C4-2B (cell line): Measurements from ENCODE around the gene C2CD4A.
A peak's percentile ranks its signal among the peaks of the same experiment; 100 is the strongest.

Source experiments
- H3K27ac ChIP-seq: fragments of 450-650 bp; 2 replicates; pipeline ENCODE4 v1.5.1; 2017
- ZFX ChIP-seq: fragments of 450-650 bp; IDR thresholded peaks from 2 replicates; pipeline ENCODE4 v1.6.1; 2017
- TF ChIP-seq, protein P1 (sequence below): fragments of 450-650 bp; conservative IDR thresholded peaks from 2 replicates; pipeline ENCODE4 v1.5.1; 2017; ENCODE audit warnings: mild to moderate bottlenecking

Gene C2CD4A

DNA sequence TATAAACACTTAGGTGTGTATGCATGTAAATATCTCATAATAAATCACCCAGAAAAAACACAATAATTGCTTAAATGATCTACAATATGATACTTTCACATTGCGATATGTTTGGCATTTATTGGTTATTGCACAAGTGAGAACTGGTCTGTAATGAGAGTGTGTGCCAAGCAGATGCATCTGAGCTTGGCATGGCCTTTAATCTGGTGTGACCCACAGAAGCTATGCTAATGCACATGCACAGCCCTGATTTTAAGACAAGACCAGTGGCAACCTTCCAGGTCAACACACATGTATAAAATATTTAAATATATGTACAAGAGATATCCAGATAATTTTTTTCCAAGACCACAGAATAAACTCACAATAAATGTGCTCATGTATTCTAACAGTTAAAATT, 42.7 kb downstream of the C2CD4A start:
- TF ChIP-seq, protein P1, sequence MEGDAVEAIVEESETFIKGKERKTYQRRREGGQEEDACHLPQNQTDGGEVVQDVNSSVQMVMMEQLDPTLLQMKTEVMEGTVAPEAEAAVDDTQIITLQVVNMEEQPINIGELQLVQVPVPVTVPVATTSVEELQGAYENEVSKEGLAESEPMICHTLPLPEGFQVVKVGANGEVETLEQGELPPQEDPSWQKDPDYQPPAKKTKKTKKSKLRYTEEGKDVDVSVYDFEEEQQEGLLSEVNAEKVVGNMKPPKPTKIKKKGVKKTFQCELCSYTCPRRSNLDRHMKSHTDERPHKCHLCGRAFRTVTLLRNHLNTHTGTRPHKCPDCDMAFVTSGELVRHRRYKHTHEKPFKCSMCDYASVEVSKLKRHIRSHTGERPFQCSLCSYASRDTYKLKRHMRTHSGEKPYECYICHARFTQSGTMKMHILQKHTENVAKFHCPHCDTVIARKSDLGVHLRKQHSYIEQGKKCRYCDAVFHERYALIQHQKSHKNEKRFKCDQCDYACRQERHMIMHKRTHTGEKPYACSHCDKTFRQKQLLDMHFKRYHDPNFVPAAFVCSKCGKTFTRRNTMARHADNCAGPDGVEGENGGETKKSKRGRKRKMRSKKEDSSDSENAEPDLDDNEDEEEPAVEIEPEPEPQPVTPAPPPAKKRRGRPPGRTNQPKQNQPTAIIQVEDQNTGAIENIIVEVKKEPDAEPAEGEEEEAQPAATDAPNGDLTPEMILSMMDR, result no peak
- TF ChIP-seq ZFX, result no peak
- H3K27ac ChIP-seq, result no peak overlapping the region

DNA sequence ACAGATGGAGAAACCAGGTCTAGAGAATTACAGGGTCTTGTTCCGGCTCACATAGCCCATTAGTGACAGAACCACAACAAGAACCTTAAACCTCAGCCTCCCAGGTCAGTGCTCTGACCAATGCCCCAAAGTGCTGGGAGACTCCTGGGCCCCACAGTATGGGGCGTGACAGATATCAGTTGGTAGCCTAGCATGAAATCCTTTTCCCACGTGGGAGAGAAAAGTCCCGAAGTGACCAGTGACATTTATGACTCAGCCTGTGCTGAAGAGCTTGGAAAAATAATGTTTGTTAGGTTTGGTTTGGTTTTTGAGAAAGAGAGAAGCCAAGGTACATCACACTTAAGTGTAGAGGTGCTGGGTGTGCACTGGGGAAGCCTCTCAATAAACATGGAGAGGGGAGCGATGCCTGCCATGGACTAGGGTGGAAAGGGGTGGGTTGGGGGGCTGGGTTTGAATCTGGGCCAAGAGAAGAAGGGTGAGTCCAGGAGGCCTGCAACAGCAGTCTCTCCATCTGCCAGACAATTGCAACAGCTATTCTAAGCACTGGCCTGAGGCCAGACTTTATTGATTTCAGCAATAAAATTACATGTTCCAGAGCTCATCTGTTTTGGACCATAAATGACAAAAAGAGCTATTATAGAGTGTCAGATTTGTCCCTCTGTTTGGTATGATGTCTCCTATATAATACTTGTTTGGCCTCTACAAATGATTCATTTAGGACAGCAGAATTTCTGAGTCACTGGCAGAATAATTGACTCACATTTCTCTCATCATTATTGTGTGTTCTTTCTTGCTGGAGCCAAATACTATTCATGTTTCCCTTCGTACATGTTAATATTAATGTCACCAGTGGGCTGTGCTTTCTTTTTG, 43.4 kb downstream of the C2CD4A start:
- no peak for TF ChIP-seq ZFX
- TF ChIP-seq, protein P1, result no peak
- H3K27ac ChIP-seq, result peak overlapping the region; percentile 15; the same call in 1 of the 2 replicates

DNA sequence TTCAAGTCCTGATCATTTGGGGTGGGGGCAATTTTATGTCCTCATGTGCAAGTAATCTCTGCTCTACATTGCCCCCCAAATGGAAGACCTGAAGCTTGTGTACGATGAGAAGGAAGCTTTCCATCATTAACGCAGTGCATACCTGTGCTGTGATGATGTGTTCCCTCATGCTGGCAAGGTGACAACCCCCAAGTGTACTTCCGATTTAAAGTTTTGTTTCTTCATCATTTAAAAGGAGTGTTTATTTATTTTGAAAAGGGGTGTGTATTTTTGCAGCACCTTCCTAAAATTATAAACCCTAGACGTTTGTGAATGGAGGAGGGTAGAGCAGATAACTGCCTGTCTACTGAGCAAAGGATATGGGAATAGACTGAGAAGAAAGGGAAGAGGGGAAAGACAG, 45.3 kb downstream of the C2CD4A start:
- TF ChIP-seq ZFX, result no peak
- TF ChIP-seq, protein P1, result no peak
- H3K27ac ChIP-seq, result no peak overlapping the region

DNA sequence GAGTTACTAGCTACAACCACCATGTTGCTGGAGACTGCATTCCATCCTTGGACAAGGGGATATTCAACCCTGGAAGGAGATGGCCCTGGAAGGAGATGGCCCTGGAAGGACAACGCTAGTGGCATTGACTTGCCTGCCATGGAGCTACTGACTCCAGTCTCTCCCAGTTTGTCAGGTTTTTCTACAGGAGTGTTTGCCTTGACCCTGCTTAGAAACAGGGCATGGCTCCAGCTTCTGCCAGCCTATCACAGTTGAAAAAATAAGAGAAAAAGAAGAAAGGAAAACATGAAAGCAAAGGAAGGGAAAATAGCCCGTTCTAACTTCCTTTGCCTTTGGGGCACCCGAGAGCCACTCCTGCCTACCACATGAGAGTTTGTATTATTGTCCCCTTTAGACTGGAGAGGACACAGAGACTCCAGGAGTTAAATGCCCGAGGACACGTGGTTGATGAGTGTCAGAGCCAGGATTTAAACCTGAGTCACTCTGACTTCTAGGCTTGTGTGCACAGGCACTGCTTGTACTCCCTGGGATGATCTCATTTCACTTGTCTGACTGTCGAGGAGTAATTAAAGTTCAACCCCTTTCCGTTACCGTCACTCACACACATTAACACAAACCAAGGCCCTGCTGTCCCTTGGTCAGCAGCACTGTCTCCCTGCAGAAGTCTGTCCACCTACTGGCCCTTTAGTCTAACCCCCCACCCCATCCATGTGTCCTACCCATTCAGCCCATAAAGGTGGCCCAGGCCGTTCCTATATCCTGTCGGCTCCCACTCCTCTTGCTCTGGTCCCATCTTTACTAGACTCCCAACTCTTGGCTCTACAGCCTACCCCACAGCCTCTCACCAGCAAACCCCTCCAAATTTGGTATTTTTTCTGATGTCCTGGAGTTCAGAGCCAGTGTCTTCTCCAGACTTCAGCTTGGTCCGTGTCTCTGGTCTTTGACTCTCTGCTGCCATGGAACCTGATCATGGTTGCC, 46.1 kb downstream of the C2CD4A start:
- H3K27ac ChIP-seq, result peak overlapping the region; percentile 55
- TF ChIP-seq, protein P1, result no peak
- TF ChIP-seq ZFX, result no peak

DNA sequence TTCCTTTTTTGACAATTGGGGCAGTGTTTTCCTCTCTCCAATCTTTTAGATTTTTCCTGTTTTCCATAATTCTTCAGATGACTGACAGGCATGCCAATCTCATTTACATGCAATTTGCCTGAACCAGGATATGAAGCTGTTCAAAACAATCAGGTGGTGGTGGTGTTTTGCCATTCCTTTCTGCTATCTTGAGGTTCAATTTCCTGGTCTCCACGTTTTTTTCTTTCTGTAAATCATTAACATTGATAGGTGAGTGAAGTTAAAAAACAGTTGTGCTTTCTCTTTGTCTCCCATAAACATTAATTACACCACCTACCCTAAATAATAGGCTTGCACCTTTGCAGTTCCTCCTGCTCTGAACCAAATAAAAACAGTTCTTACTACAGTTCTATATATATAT, 49.1 kb downstream of the C2CD4A start:
- TF ChIP-seq ZFX, result no peak
- TF ChIP-seq, protein P1, result no peak
- H3K27ac ChIP-seq, result no peak overlapping the region

DNA sequence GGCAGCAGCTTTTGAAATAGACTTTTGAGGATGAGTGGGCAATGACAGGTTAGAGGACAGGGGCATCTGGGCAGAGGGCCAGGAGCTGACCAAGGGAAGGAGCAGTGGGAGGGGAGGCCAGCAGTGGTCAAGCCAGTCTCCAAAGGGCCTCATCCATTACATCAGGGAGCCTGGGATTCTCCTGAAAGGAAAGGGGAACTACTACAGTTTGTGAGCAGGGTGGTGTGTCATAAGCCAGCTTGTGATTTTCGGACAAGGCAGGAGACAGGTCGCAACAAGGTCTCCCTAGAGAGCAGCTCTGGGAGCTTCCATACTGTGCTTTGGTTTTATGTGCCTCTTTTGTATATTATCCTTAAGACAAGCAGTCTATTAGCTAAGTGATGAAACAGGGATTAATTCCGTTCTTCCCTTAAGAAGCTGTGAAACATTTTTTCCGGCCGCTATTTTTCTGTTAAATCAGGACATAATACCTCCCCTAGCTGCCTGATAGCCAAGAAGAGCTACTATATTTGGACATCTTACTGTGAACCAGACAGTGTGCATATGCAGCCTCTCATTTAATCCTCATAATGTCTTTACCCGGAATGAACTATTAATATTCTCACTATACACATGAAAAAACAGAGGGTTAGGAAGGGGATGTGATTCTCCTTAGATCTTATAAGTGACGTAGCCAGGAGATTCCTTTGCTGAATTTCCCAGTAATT, 51.9 kb downstream of the C2CD4A start:
- H3K27ac ChIP-seq, result no peak overlapping the region
- TF ChIP-seq, protein P1, result no peak
- TF ChIP-seq ZFX, result no peak
